Liver (tissue), 9 donors: ENCODE results near the gene LSG1. TPM values are rescaled to one million over a fixed set of nuclear protein-coding genes. Genes with fewer than 3 reads are reported as not detected.

Experiments
- DNase-seq: peaks from one replicate; pipeline ENCODE4 v3.0.0-alpha.2; 2017; ENCODE audit warnings: low spot score
- H3K27ac ChIP-seq, 2 donors: one replicate each; pipeline ENCODE4 v1.7.0; 2013; ENCODE audit warnings: inconsistent platforms in 2 of 2, low read length in 2 of 2, control low read depth in 1 of 2, low read depth in 1 of 2, mild to moderate bottlenecking in 1 of 2
- H3K27me3 ChIP-seq, 4 donors: one replicate each; pipeline versions ENCODE4 v1.6.1 to v1.7.0; 2013; ENCODE audit warnings: low read length in 3 of 4, inconsistent platforms in 1 of 4, mild to moderate bottlenecking in 1 of 4, moderate library complexity in 1 of 4; ENCODE audit not compliant: control insufficient read depth in 4 of 4, insufficient read depth in 4 of 4
- H3K36me3 ChIP-seq, 4 donors: one replicate each; pipeline versions ENCODE4 v1.6.1 to v1.7.0; 2013; ENCODE audit warnings: low read length in 3 of 4, mild to moderate bottlenecking in 3 of 4, low read depth in 1 of 4, moderate library complexity in 1 of 4; ENCODE audit not compliant: control insufficient read depth in 4 of 4, insufficient read depth in 3 of 4
- H3K4me1 ChIP-seq, 4 donors: one replicate each; pipeline versions ENCODE4 v1.6.1 to v1.7.0; 2013; ENCODE audit warnings: low read length in 3 of 4, mild to moderate bottlenecking in 3 of 4, moderate library complexity in 1 of 4; ENCODE audit not compliant: control insufficient read depth in 4 of 4, insufficient read depth in 4 of 4
- H3K4me3 ChIP-seq, 3 donors: one replicate each; pipeline versions ENCODE4 v1.6.1 to v1.7.0; 2013; ENCODE audit warnings: low read length in 3 of 3, control low read depth in 1 of 3, low read depth in 1 of 3, mild to moderate bottlenecking in 1 of 3
- H3K9ac ChIP-seq, 2 donors: one replicate each; pipeline ENCODE4 v1.7.0; 2013; ENCODE audit warnings: low read length in 2 of 2, mild to moderate bottlenecking in 2 of 2, moderate library complexity in 2 of 2, control low read depth in 1 of 2, low read depth in 1 of 2
- H3K9me3 ChIP-seq, 4 donors: one replicate each; pipeline versions ENCODE4 v1.6.1 to v1.7.0; 2013; ENCODE audit warnings: low read length in 3 of 4; ENCODE audit not compliant: control insufficient read depth in 4 of 4
- EGR1 ChIP-seq, 2 donors: IDR thresholded peaks; 2 replicates each; pipeline ENCODE4 v1.6.1; 2016 to 2018; ENCODE audit warnings: antibody characterized with exemption in 2 of 2, low read depth in 2 of 2
- FOXA1 ChIP-seq: IDR thresholded peaks from 2 replicates; pipeline ENCODE4 v1.6.1; 2016; ENCODE audit warnings: antibody characterized with exemption
- GABPA ChIP-seq, 2 donors: IDR thresholded peaks in 1 of 2; conservative IDR thresholded peaks in 1 of 2; 2 replicates each; pipeline ENCODE4 v1.6.1; 2016; ENCODE audit warnings: antibody characterized with exemption in 2 of 2, mild to moderate bottlenecking in 1 of 2, moderate library complexity in 1 of 2
- HNF4A ChIP-seq, 2 donors: conservative IDR thresholded peaks; 2 replicates each; pipeline ENCODE4 v1.6.1; 2016; ENCODE audit warnings: antibody characterized with exemption in 2 of 2, mild to moderate bottlenecking in 2 of 2
- HNF4G ChIP-seq: IDR thresholded peaks from 2 replicates; pipeline ENCODE4 v1.6.1; 2016; ENCODE audit warnings: antibody characterized with exemption
- JUND ChIP-seq, 2 donors: IDR thresholded peaks; 2 replicates each; pipeline ENCODE4 v1.6.1; 2016; ENCODE audit warnings: antibody characterized with exemption in 2 of 2
- NR2F2 ChIP-seq: IDR thresholded peaks from 2 replicates; pipeline ENCODE4 v1.6.1; 2016; ENCODE audit warnings: antibody characterized with exemption
- RAD21 ChIP-seq, 2 donors: IDR thresholded peaks; 2 replicates each; pipeline ENCODE4 v1.6.1; 2016; ENCODE audit warnings: antibody characterized with exemption in 2 of 2, mild to moderate bottlenecking in 2 of 2
- RXRA ChIP-seq, 2 donors: IDR thresholded peaks; 2 replicates each; pipeline ENCODE4 v1.6.1; 2017 to 2018; ENCODE audit warnings: antibody characterized with exemption in 2 of 2, mild to moderate bottlenecking in 1 of 2
- SP1 ChIP-seq: IDR thresholded peaks from 2 replicates; pipeline ENCODE4 v1.6.1; 2018; ENCODE audit warnings: antibody characterized with exemption, mild to moderate bottlenecking
- TAF1 ChIP-seq: conservative IDR thresholded peaks from 2 replicates; pipeline ENCODE4 v1.6.1; 2016; ENCODE audit warnings: antibody characterized with exemption, mild to moderate bottlenecking
- YY1 ChIP-seq: IDR thresholded peaks from 2 replicates; pipeline ENCODE4 v1.6.1; 2016; ENCODE audit warnings: antibody characterized with exemption, mild to moderate bottlenecking
- WGBS: extraction: QIAGEN DNeasy Blood & Tissue Kit; methylation state at CpG from one replicate; pipeline ENCODE4 v1.1.7; 2013; 5-methylcytosine and 5-hydroxymethylcytosine counted together
- polyA plus RNA-seq, 2 donors: library from polyadenylated mRNA; stranded (reverse) in 1 of 2; unstranded in 1 of 2; fragments of 200-250 nt in 1 of 2; fragments of >200 nt in 1 of 2; fragmentation: Nextera tagmentation in 1 of 2; extraction: Ambion mirVana in 1 of 2; gene quantifications; one replicate each; pipeline versions ENCODE4 v1.2.1 to v1.2.3, GENCODE V29; 2013 to 2015
- total RNA-seq, 2 donors: library from RNA; depleted of rRNA; stranded (reverse); fragments of >200 nt; gene quantifications; one replicate each; pipeline ENCODE4 v1.2.3, GENCODE V29; 2014
- TF ChIP-seq, protein P1 (sequence below): IDR thresholded peaks from 2 replicates; pipeline ENCODE4 v1.6.1; 2016; ENCODE audit warnings: antibody characterized with exemption
- TF ChIP-seq, protein P2 (sequence below): fragments of 150-350 bp; IDR thresholded peaks from 2 replicates; pipeline ENCODE4 v1.5.1; 2017; ENCODE audit warnings: improper control_type of control experiment, low read depth, low read length; ENCODE audit not compliant: missing input control
- TF ChIP-seq, protein P3 (sequence below): IDR thresholded peaks from 2 replicates; pipeline ENCODE4 v1.6.1; 2016; ENCODE audit warnings: antibody characterized with exemption, mild to moderate bottlenecking
- TF ChIP-seq, protein P4 (sequence below): IDR thresholded peaks from 2 replicates; pipeline ENCODE4 v1.6.1; 2016; ENCODE audit warnings: antibody characterized with exemption
- TF ChIP-seq, protein P5 (sequence below): IDR thresholded peaks from 2 replicates; pipeline ENCODE4 v1.6.1; 2016; ENCODE audit warnings: antibody characterized with exemption
- donor health status: healthy.
- donor health status: healthy.
- donor health status: healthy.
- donor health status: healthy.
- donor health status: healthy.

The LSG1 gene
- total and polyA plus RNA-seq, 4 donors = 13.6 to 38.5 (median 22.1) TPM

DNA sequence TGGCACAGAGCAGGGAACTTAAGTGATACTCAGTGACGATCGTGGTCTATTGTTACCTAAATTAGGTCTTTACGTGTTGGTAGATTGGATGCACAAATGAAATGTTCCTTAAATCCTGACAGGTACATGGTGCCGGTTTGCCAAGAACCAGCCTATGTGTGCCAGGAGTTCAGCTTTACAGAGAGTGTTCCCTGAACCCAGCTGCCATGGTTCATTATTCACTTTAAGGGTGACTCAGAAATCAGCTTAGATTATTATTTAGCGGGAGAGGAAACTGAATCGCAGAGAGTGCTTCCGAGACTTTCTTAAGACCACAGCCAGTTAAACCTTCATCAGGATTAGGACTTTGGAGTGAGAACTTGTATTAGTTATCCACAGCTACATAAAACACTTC, 35.2 kb upstream of the LSG1 start:
- Histone ChIP-seq H3K27me3 (no peaks in the 10 kb centered on the region), H3K9ac (no peak overlapping the region), H3K4me3 (no peak overlapping the region), H3K36me3 (no peaks in the 10 kb centered on the region), H3K27ac (no peak overlapping the region), H3K4me1 (no peaks in the 10 kb centered on the region), H3K9me3 (no peaks in the 10 kb centered on the region)
- WGBS = 90% methylated on average over 7 of the region's 7 CpGs
- TF ChIP-seq GABPA (IDR thresholded peaks at IDR 0.05 in 1 of 2, conservative IDR thresholded peaks at IDR 0.05 in 1 of 2) (no peak), HNF4G (no peak), HNF4A (conservative IDR thresholded peaks at IDR 0.05) (no peak), EGR1 (IDR thresholded peaks at IDR 0.05; ENCODE audit: low read depth in 2 of 2) (no peak), TAF1 (no peak), NR2F2 (no peak)
- TF ChIP-seq, protein P1, sequence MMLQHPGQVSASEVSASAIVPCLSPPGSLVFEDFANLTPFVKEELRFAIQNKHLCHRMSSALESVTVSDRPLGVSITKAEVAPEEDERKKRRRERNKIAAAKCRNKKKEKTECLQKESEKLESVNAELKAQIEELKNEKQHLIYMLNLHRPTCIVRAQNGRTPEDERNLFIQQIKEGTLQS = no peak
- TF ChIP-seq, protein P2, sequence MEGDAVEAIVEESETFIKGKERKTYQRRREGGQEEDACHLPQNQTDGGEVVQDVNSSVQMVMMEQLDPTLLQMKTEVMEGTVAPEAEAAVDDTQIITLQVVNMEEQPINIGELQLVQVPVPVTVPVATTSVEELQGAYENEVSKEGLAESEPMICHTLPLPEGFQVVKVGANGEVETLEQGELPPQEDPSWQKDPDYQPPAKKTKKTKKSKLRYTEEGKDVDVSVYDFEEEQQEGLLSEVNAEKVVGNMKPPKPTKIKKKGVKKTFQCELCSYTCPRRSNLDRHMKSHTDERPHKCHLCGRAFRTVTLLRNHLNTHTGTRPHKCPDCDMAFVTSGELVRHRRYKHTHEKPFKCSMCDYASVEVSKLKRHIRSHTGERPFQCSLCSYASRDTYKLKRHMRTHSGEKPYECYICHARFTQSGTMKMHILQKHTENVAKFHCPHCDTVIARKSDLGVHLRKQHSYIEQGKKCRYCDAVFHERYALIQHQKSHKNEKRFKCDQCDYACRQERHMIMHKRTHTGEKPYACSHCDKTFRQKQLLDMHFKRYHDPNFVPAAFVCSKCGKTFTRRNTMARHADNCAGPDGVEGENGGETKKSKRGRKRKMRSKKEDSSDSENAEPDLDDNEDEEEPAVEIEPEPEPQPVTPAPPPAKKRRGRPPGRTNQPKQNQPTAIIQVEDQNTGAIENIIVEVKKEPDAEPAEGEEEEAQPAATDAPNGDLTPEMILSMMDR = no peak
- TF ChIP-seq, protein P3, sequence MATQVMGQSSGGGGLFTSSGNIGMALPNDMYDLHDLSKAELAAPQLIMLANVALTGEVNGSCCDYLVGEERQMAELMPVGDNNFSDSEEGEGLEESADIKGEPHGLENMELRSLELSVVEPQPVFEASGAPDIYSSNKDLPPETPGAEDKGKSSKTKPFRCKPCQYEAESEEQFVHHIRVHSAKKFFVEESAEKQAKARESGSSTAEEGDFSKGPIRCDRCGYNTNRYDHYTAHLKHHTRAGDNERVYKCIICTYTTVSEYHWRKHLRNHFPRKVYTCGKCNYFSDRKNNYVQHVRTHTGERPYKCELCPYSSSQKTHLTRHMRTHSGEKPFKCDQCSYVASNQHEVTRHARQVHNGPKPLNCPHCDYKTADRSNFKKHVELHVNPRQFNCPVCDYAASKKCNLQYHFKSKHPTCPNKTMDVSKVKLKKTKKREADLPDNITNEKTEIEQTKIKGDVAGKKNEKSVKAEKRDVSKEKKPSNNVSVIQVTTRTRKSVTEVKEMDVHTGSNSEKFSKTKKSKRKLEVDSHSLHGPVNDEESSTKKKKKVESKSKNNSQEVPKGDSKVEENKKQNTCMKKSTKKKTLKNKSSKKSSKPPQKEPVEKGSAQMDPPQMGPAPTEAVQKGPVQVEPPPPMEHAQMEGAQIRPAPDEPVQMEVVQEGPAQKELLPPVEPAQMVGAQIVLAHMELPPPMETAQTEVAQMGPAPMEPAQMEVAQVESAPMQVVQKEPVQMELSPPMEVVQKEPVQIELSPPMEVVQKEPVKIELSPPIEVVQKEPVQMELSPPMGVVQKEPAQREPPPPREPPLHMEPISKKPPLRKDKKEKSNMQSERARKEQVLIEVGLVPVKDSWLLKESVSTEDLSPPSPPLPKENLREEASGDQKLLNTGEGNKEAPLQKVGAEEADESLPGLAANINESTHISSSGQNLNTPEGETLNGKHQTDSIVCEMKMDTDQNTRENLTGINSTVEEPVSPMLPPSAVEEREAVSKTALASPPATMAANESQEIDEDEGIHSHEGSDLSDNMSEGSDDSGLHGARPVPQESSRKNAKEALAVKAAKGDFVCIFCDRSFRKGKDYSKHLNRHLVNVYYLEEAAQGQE = no peak
- TF ChIP-seq, protein P4, sequence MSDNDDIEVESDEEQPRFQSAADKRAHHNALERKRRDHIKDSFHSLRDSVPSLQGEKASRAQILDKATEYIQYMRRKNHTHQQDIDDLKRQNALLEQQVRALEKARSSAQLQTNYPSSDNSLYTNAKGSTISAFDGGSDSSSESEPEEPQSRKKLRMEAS = no peak
- no peak for DNase-seq

DNA sequence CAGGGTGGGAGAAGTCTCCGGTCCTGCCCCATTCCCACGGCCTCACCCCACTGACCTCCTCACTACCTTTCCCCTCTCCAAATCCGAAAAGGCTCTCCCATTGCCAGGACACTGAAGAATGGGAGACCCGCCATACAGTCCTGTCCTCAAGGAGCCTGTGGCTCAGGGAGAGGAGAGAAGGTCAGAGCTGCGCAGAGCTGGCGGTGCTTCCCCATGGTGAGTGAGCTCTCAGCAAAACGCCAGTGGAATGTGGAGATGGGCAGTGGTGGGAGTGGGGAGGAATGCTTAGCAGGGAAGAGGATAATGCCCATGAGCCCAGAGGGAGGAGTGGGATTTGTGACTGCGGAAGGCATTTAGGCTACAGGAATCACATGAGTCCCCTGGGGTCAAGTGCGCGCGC, 33.8 kb upstream of the LSG1 start:
- no peak overlapping the region for H3K4me3 ChIP-seq
- no peak overlapping the region for H3K9ac ChIP-seq
- no peaks in the 10 kb centered on the region for H3K36me3 ChIP-seq
- H3K27ac ChIP-seq = no peak overlapping the region
- no peaks in the 10 kb centered on the region for H3K27me3 ChIP-seq
- TF ChIP-seq, protein P3 = no peak
- TF ChIP-seq, protein P1 = no peak
- TF ChIP-seq RXRA (IDR thresholded peaks at IDR 0.05) (no peak), HNF4G (no peak), HNF4A (conservative IDR thresholded peaks at IDR 0.05) (no peak), JUND (IDR thresholded peaks at IDR 0.05) (no peak), NR2F2 (no peak), SP1 (no peak), GABPA (IDR thresholded peaks at IDR 0.05 in 1 of 2, conservative IDR thresholded peaks at IDR 0.05 in 1 of 2) (no peak), FOXA1 (no peak), RAD21 (IDR thresholded peaks at IDR 0.05) (no peak), EGR1 (IDR thresholded peaks at IDR 0.05; ENCODE audit: low read depth in 2 of 2) (no peak), YY1 (no peak)
- TF ChIP-seq, protein P5, sequence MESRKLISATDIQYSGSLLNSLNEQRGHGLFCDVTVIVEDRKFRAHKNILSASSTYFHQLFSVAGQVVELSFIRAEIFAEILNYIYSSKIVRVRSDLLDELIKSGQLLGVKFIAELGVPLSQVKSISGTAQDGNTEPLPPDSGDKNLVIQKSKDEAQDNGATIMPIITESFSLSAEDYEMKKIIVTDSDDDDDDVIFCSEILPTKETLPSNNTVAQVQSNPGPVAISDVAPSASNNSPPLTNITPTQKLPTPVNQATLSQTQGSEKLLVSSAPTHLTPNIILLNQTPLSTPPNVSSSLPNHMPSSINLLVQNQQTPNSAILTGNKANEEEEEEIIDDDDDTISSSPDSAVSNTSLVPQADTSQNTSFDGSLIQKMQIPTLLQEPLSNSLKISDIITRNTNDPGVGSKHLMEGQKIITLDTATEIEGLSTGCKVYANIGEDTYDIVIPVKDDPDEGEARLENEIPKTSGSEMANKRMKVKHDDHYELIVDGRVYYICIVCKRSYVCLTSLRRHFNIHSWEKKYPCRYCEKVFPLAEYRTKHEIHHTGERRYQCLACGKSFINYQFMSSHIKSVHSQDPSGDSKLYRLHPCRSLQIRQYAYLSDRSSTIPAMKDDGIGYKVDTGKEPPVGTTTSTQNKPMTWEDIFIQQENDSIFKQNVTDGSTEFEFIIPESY = no peak
- TF ChIP-seq, protein P2 = no peak
- 88% methylated on average over 11 of the region's 11 CpGs for WGBS
- DNase-seq = no peak
- H3K9me3 ChIP-seq = no peaks in the 10 kb centered on the region
- no peaks in the 10 kb centered on the region for H3K4me1 ChIP-seq
